ENCODE data around the gene PARP11.

Gene PARP11

DNA sequence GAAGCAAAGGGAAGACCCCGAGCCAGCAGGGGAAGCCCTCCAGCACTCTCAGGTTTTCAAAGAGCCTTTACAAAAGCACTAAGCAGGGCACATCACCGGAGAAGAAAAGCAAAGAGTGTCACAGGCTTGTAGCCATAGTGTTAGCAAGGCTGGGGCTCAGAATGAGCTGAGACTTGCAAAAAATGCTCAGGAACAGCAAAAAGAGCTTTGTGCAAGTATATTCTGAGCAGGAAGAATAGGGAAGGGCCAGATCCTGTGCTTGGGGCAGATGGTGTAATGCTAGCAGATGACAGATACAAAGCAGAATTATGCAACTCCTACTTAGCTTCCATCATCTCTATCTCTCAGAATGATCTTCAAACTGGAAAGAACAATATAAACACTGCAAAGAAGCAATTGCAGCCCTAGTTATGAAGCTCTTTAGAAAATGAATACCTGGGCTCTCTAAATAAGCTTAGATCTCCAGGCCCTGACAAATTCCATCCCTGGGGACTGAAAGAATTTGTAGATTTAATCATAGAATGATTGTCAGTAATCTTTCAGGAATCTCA is 23.7 kb upstream of the PARP11 start:
- H3K27ac ChIP-seq (replicated peaks): peak overlapping the region; percentile 83
- no peak overlapping the region for H3K4me3 ChIP-seq (replicated peaks; ENCODE audit: insufficient read depth, low read length)
- peak; percentile 83 to 91 for DNase-seq (ENCODE audit: low read depth in 1 of 2, low spot score in 1 of 2)
- H3K27me3 ChIP-seq (ENCODE audit: insufficient read depth, poor library complexity, severe bottlenecking): no peaks in the 10 kb centered on the region
- TF ChIP-seq SPI1 (IDR thresholded peaks at IDR 0.05; ENCODE audit: borderline replicate concordance, low read depth) (peak; percentile 81), GABPA (IDR thresholded peaks at IDR 0.05; ENCODE audit: low read depth) (no peak), POLR2AphosphoS5 (IDR thresholded peaks at IDR 0.05; ENCODE audit: low read depth) (no peak; the same call in 1 of the 2 replicates)
- TF ChIP-seq, protein P1, sequence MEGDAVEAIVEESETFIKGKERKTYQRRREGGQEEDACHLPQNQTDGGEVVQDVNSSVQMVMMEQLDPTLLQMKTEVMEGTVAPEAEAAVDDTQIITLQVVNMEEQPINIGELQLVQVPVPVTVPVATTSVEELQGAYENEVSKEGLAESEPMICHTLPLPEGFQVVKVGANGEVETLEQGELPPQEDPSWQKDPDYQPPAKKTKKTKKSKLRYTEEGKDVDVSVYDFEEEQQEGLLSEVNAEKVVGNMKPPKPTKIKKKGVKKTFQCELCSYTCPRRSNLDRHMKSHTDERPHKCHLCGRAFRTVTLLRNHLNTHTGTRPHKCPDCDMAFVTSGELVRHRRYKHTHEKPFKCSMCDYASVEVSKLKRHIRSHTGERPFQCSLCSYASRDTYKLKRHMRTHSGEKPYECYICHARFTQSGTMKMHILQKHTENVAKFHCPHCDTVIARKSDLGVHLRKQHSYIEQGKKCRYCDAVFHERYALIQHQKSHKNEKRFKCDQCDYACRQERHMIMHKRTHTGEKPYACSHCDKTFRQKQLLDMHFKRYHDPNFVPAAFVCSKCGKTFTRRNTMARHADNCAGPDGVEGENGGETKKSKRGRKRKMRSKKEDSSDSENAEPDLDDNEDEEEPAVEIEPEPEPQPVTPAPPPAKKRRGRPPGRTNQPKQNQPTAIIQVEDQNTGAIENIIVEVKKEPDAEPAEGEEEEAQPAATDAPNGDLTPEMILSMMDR (IDR thresholded peaks at IDR 0.05; ENCODE audit: insufficient read depth, low read length): no peak
- TF ChIP-seq, protein P2, sequence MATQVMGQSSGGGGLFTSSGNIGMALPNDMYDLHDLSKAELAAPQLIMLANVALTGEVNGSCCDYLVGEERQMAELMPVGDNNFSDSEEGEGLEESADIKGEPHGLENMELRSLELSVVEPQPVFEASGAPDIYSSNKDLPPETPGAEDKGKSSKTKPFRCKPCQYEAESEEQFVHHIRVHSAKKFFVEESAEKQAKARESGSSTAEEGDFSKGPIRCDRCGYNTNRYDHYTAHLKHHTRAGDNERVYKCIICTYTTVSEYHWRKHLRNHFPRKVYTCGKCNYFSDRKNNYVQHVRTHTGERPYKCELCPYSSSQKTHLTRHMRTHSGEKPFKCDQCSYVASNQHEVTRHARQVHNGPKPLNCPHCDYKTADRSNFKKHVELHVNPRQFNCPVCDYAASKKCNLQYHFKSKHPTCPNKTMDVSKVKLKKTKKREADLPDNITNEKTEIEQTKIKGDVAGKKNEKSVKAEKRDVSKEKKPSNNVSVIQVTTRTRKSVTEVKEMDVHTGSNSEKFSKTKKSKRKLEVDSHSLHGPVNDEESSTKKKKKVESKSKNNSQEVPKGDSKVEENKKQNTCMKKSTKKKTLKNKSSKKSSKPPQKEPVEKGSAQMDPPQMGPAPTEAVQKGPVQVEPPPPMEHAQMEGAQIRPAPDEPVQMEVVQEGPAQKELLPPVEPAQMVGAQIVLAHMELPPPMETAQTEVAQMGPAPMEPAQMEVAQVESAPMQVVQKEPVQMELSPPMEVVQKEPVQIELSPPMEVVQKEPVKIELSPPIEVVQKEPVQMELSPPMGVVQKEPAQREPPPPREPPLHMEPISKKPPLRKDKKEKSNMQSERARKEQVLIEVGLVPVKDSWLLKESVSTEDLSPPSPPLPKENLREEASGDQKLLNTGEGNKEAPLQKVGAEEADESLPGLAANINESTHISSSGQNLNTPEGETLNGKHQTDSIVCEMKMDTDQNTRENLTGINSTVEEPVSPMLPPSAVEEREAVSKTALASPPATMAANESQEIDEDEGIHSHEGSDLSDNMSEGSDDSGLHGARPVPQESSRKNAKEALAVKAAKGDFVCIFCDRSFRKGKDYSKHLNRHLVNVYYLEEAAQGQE (IDR thresholded peaks at IDR 0.05; ENCODE audit: insufficient replicate concordance, low read depth): no peak

DNA sequence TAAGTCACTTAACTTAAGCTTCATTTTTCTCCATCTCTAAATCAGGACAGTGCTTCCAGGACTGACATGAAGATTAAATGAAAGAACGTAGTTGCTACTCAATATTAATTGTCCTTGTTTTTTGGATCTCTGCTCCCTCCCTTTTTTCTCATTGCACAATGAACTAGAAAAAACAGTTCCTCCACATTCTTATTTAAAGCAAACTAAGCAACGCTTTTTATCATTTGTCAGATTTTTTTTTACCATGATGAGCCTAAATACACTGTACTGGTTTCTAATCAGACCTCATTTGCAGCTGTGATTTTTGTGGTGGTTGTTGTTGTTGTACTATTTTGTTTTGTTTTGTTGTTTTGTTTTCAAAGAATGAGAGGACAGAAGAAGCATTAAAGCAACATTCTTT is 23.2 kb upstream of the PARP11 start:
- no peaks in the 10 kb centered on the region for H3K27me3 ChIP-seq (ENCODE audit: insufficient read depth, poor library complexity, severe bottlenecking)
- peak in 1 of 2 experiments; percentile 31 for DNase-seq (ENCODE audit: low read depth in 1 of 2, low spot score in 1 of 2)
- no peak for TF ChIP-seq POLR2AphosphoS5 (IDR thresholded peaks at IDR 0.05; ENCODE audit: low read depth)
- H3K4me3 ChIP-seq (replicated peaks; ENCODE audit: insufficient read depth, low read length): no peak overlapping the region
- H3K27ac ChIP-seq (replicated peaks): peak overlapping the region; percentile 83

DNA sequence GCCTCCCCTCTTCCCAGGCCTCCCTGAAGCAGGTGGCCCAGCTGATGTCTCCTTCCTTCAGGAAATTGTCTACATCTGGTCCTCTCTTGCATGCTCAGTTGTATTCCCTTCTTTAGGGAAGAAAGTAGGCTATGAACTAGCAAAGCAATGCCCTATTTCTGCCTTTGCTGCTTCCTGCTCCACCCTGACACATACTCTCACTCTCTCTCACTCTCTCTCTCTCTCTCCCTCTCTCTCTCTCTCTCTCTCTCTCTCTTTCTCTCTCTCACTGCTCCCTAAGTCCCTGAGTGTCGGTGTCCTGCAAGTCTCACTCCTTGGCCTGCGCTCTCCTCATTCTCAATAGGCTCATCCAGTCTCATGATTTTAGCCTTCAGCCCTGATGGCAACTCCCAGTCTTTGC is 19.4 kb upstream of the PARP11 start:
- no peak overlapping the region for H3K4me3 ChIP-seq (replicated peaks; ENCODE audit: insufficient read depth, low read length)
- TF ChIP-seq, protein P2 (IDR thresholded peaks at IDR 0.05; ENCODE audit: insufficient replicate concordance, low read depth): no peak
- TF ChIP-seq POLR2AphosphoS5 (IDR thresholded peaks at IDR 0.05; ENCODE audit: low read depth) (no peak), GABPA (IDR thresholded peaks at IDR 0.05; ENCODE audit: low read depth) (no peak), SPI1 (IDR thresholded peaks at IDR 0.05; ENCODE audit: borderline replicate concordance, low read depth) (no peak)
- TF ChIP-seq, protein P1 (IDR thresholded peaks at IDR 0.05; ENCODE audit: insufficient read depth, low read length): no peak
- no peaks in the 10 kb centered on the region for H3K27me3 ChIP-seq (ENCODE audit: insufficient read depth, poor library complexity, severe bottlenecking)
- H3K27ac ChIP-seq (replicated peaks): no peak overlapping the region
- no peak for DNase-seq (ENCODE audit: low read depth in 1 of 2, low spot score in 1 of 2)

DNA sequence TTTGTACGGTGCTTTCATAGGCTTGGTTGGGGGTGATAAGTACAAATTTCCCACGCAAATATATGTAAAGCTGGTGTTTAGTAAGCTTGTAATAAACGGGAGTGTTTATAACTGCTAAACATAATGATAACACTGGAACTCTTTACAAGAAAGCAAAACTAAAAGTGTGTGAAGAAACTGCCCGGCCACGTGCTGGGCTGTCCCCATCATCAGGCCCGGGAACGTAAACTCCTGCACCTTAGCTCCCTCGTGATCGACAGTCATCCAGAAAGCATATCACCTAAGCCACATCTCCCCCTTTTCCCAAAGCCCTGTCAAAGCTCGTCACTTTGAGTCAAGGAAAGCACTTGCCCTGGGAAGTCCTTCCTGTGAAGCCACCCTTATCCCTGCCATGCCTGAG is 18.0 kb upstream of the PARP11 start:
- DNase-seq (ENCODE audit: low read depth in 1 of 2, low spot score in 1 of 2): no peak
- H3K27me3 ChIP-seq (ENCODE audit: insufficient read depth, poor library complexity, severe bottlenecking): no peaks in the 10 kb centered on the region
- TF ChIP-seq SPI1 (IDR thresholded peaks at IDR 0.05; ENCODE audit: borderline replicate concordance, low read depth) (no peak), POLR2AphosphoS5 (IDR thresholded peaks at IDR 0.05; ENCODE audit: low read depth) (no peak), GABPA (IDR thresholded peaks at IDR 0.05; ENCODE audit: low read depth) (no peak)
- TF ChIP-seq, protein P1 (IDR thresholded peaks at IDR 0.05; ENCODE audit: insufficient read depth, low read length): no peak
- TF ChIP-seq, protein P2 (IDR thresholded peaks at IDR 0.05; ENCODE audit: insufficient replicate concordance, low read depth): no peak
- no peak overlapping the region for H3K27ac ChIP-seq (replicated peaks)
- no peak overlapping the region for H3K4me3 ChIP-seq (replicated peaks; ENCODE audit: insufficient read depth, low read length)
